ENCODE data around the gene DOK3. TPM values are rescaled to one million over a fixed set of nuclear protein-coding genes. Genes with fewer than 3 reads are reported as not detected.

The DOK3 gene
- total and polyA plus RNA-seq, 2 of the 13 experiments (the other 11 are each of a cell fraction or from before 2014, with no cell fraction given), result 1.4 to 1.5 TPM

DNA sequence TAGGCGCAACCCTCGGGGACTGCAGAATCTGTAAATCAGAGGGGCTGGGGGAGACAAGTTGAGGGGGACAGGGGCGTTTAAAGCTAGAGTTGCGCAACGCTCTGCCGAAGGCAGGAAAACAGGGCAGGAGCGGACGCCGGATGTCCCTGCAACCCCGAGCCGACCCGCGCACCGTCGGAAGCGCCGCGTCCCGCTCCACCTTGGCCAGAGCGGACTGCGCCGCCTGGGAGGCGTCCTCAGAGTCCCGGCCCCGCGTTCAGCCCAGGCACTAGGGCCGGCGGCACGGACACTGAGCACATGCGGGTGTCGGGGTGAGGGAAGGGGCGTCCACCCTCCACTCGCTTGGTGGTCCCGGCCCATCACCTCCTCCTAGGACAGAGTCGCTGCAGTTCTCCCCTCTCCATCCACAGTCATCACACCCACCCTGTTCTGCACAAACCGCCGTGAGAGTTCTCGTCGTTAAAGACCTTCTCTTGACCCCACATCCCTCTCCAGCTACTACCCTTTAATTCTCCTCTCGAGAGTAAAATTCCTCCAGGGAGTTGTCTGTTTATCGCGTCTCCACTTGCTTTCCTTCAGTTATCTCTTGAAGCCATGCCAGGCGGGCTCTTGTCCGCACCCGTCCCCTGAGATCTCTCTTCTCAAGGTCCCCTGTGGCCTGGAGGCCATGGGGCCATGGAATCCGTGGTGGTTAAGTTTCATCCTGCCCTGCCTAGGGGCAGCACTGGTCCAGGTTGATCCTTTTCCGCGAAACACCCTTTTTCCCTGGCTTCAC is 11.4 kb downstream of the DOK3 start (continued):
- TF ChIP-seq JARID2 (CRISPR knock-in tag; IDR thresholded peaks at IDR 0.05; ENCODE audit: insufficient replicate concordance) (peak; percentile 10), ZBTB34 (CRISPR knock-in tag; IDR thresholded peaks at IDR 0.05) (no peak), PTBP1 (IDR thresholded peaks at IDR 0.05; ENCODE audit: low read depth, low read length, poor library complexity, severe bottlenecking) (peak; percentile 7), ZNF367 (CRISPR knock-in tag; IDR thresholded peaks at IDR 0.05; ENCODE audit: borderline replicate concordance) (no peak), SALL1 (CRISPR knock-in tag; IDR thresholded peaks at IDR 0.05) (no peak), NONO (IDR thresholded peaks at IDR 0.05) (no peak), NONO (CRISPR knock-in tag; conservative IDR thresholded peaks at IDR 0.05) (no peak), KDM6A (CRISPR knock-in tag; IDR thresholded peaks at IDR 0.05; ENCODE audit: low read depth) (no peak), REPIN1 (CRISPR knock-in tag; IDR thresholded peaks at IDR 0.05; ENCODE audit: borderline replicate concordance, low read depth) (no peak), EZH2 (conservative IDR thresholded peaks at IDR 0.05; ENCODE audit: low read depth, low read length) (0 out of 2 replicates have a peak, but pooled peaks have one; percentile 45), ZNF230 (CRISPR knock-in tag; IDR thresholded peaks at IDR 0.05) (0 out of 2 replicates have a peak, but pooled peaks have one; percentile 7), DBP (CRISPR knock-in tag; IDR thresholded peaks at IDR 0.05; ENCODE audit: not compliant biosample characterization) (no peak), ZNF460 (CRISPR knock-in tag; IDR thresholded peaks at IDR 0.05; ENCODE audit: borderline replicate concordance) (no peak), MED13 (CRISPR knock-in tag; IDR thresholded peaks at IDR 0.05) (0 out of 2 replicates have a peak, but pooled peaks have one; percentile 19), ZNF768 (CRISPR knock-in tag; IDR thresholded peaks at IDR 0.05) (0 out of 2 replicates have a peak, but pooled peaks have one; percentile 25), ZNF761 (CRISPR knock-in tag; conservative IDR thresholded peaks at IDR 0.05) (no peak), IRF9 (CRISPR knock-in tag; IDR thresholded peaks at IDR 0.05; ENCODE audit: borderline replicate concordance) (0 out of 2 replicates have a peak, but pooled peaks have one; percentile 4), KAT7 (CRISPR knock-in tag; IDR thresholded peaks at IDR 0.05; ENCODE audit: borderline replicate concordance) (no peak), ZNF563 (CRISPR knock-in tag; IDR thresholded peaks at IDR 0.05) (peak; percentile 13; the same call in 1 of the 2 replicates), ARHGAP35 (CRISPR knock-in tag; IDR thresholded peaks at IDR 0.05; ENCODE audit: borderline replicate concordance) (no peak), ATF7 (IDR thresholded peaks at IDR 0.05) (no peak), ATF7 (CRISPR knock-in tag; IDR thresholded peaks at IDR 0.05) (no peak), ZC3H13 (CRISPR knock-in tag; IDR thresholded peaks at IDR 0.05) (no peak)
- TF ChIP-seq, protein P1, sequence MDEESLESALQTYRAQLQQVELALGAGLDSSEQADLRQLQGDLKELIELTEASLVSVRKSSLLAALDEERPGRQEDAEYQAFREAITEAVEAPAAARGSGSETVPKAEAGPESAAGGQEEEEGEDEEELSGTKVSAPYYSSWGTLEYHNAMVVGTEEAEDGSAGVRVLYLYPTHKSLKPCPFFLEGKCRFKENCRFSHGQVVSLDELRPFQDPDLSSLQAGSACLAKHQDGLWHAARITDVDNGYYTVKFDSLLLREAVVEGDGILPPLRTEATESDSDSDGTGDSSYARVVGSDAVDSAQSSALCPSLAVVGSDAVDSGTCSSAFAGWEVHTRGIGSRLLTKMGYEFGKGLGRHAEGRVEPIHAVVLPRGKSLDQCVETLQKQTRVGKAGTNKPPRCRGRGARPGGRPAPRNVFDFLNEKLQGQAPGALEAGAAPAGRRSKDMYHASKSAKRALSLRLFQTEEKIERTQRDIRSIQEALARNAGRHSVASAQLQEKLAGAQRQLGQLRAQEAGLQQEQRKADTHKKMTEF (CRISPR knock-in tag; IDR thresholded peaks at IDR 0.05), result no peak; the same call in 1 of the 2 replicates
